ENCODE data around the gene SMAP1. TPM values are rescaled to one million over a fixed set of nuclear protein-coding genes. Genes with fewer than 3 reads are reported as not detected.

SMAP1 gene
- total and polyA plus RNA-seq, 2 donors: 21.3 to 27.4 TPM

DNA sequence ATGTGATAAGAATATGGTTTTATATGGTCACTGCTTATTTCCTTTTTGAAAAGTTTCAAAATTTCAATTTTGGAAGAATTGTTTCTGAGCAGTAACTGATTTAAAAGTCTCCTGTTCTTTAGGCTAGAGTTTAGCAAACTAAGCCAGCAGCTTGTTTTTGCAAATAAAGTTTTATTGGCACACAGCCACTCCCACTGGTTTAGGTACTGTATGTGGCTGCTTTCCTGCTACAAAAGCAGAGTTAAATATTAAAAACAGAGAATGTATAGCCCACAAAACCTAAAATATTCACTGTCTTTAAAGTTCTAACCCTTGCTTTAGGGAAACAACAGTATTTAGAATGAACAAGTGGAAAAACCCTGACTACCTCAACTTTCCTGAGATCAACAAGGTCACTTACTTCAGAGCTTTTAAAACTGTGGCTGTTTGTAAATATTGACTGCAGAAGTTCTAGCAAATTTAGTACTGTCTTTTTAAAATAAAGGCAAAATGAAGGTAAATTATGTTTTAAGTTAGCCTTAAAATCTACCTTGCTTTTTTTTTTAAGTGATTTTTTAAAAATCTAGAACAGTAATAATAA, 185.1 kb downstream of the SMAP1 start:
- Histone ChIP-seq H3K36me3 (ENCODE audit: control insufficient read depth in 2 of 2, insufficient read depth in 2 of 2, low read length in 1 of 2) (peaks cover 2 to 9% of the 10 kb centered on the region in 2 donors), H3K9me3 (ENCODE audit: control insufficient read depth in 2 of 2, insufficient read depth in 1 of 2, low read length in 1 of 2) (no peaks in the 10 kb centered on the region), H3K27ac (ENCODE audit: low read depth in 1 of 2, low read length in 1 of 2) (no peak overlapping the region), H3K4me1 (ENCODE audit: control insufficient read depth in 2 of 2, insufficient read depth in 2 of 2, low read length in 2 of 2) (no peaks in the 10 kb centered on the region), H3K27me3 (ENCODE audit: control insufficient read depth in 2 of 2, insufficient read depth in 1 of 2, low read length in 1 of 2) (no peaks in the 10 kb centered on the region), H3K4me3 (ENCODE audit: low read length in 2 of 2) (no peak overlapping the region)
- DNase-seq (ENCODE audit: low read depth in 6 of 9, low spot score in 9 of 9): no peak

DNA sequence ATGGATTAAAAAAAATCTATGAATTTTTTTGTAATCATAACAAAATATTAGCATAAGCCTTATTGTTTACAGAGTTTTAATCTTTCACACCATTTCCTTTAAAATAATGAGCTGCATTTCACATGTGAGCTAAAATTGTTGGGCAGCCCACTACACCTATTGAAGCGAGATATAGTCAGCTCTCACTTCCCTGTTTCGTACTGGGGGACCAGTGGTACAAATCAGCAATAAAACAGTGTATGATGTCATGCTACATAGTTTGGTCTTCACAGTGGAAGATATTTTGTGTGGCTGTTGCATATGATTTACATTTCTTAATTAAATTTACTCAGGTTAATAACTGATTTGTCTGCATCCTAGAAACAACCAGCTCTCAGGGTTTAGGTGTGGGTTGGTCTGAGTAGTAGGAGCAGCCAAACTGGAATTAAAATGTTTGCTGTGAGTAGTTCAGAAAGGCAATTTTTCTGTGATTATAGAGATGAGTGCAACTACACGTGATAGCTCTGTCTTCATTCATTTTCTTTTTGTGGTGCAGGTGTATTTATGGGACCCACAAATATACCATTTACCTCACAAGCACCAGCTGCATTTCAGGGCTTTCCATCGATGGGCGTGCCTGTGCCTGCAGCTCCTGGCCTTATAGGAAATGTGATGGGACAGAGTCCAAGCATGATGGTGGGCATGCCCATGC, 189.8 kb downstream of the SMAP1 start:
- 97% methylated on average over 5 of the region's 5 CpGs for WGBS

GRCh38 chr6:70860045-70860444, 192.4 kb downstream of the SMAP1 start:
- peaks cover 7 to 9% of the 10 kb centered on the region in 2 donors for H3K36me3 ChIP-seq (ENCODE audit: control insufficient read depth in 2 of 2, insufficient read depth in 2 of 2, low read length in 1 of 2)
- DNase-seq (ENCODE audit: low read depth in 6 of 9, low spot score in 9 of 9): no peak

More for the DNA sequence above, 189.8 kb downstream of the SMAP1 start:
- H3K9me3 ChIP-seq (ENCODE audit: control insufficient read depth in 2 of 2, insufficient read depth in 1 of 2, low read length in 1 of 2): no peaks in the 10 kb centered on the region
- H3K27me3 ChIP-seq (ENCODE audit: control insufficient read depth in 2 of 2, insufficient read depth in 1 of 2, low read length in 1 of 2): no peaks in the 10 kb centered on the region
- no peaks in the 10 kb centered on the region for H3K4me1 ChIP-seq (ENCODE audit: control insufficient read depth in 2 of 2, insufficient read depth in 2 of 2, low read length in 2 of 2)
- no peak for DNase-seq (ENCODE audit: low read depth in 6 of 9, low spot score in 9 of 9)
- no peak overlapping the region for H3K27ac ChIP-seq (ENCODE audit: low read depth in 1 of 2, low read length in 1 of 2)
- H3K36me3 ChIP-seq (ENCODE audit: control insufficient read depth in 2 of 2, insufficient read depth in 2 of 2, low read length in 1 of 2): peaks cover 7 to 18% of the 10 kb centered on the region in 2 donors
- H3K4me3 ChIP-seq (ENCODE audit: low read length in 2 of 2): no peak overlapping the region

DNA sequence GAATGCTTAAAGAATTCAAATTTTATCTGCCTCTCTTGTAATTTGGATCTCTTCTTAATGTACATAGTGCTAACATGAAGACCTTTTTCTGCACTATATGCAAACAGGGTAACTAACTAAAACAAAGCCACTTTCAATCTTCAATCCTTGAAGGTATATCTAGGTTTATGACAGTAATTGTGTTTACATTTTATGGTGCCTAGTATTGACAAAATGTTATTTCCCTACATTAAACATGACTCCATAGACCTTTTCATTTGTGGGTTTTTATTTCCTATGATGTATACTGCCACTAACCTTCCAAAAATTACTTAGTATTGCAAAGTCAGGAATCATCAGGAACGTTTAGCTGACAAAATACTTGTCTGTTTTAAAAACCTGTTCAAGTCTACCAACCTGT, 193.2 kb downstream of the SMAP1 start:
- no peaks in the 10 kb centered on the region for H3K9me3 ChIP-seq (ENCODE audit: control insufficient read depth in 2 of 2, insufficient read depth in 1 of 2, low read length in 1 of 2)
- H3K4me3 ChIP-seq (ENCODE audit: low read length in 2 of 2): no peak overlapping the region
- no peak overlapping the region for H3K27ac ChIP-seq (ENCODE audit: low read depth in 1 of 2, low read length in 1 of 2)
- H3K27me3 ChIP-seq (ENCODE audit: control insufficient read depth in 2 of 2, insufficient read depth in 1 of 2, low read length in 1 of 2): no peaks in the 10 kb centered on the region
- H3K4me1 ChIP-seq (ENCODE audit: control insufficient read depth in 2 of 2, insufficient read depth in 2 of 2, low read length in 2 of 2): peaks cover 0 to 8% of the 10 kb centered on the region in 2 donors
- no peak for DNase-seq (ENCODE audit: low read depth in 6 of 9, low spot score in 9 of 9)
- WGBS: 99% methylated on average over 1 of the region's 1 CpG
- peaks cover 7 to 9% of the 10 kb centered on the region in 2 donors for H3K36me3 ChIP-seq (ENCODE audit: control insufficient read depth in 2 of 2, insufficient read depth in 2 of 2, low read length in 1 of 2)

More at GRCh38 chr6:70860045-70860444, 192.4 kb downstream of the SMAP1 start:
- Histone ChIP-seq H3K9me3 (ENCODE audit: control insufficient read depth in 2 of 2, insufficient read depth in 1 of 2, low read length in 1 of 2) (no peaks in the 10 kb centered on the region), H3K27me3 (ENCODE audit: control insufficient read depth in 2 of 2, insufficient read depth in 1 of 2, low read length in 1 of 2) (no peaks in the 10 kb centered on the region), H3K4me1 (ENCODE audit: control insufficient read depth in 2 of 2, insufficient read depth in 2 of 2, low read length in 2 of 2) (peaks cover 0 to 8% of the 10 kb centered on the region in 2 donors), H3K27ac (ENCODE audit: low read depth in 1 of 2, low read length in 1 of 2) (no peak overlapping the region), H3K4me3 (ENCODE audit: low read length in 2 of 2) (no peak overlapping the region)
- WGBS: 97% methylated on average over 1 of the region's 1 CpG

DNA sequence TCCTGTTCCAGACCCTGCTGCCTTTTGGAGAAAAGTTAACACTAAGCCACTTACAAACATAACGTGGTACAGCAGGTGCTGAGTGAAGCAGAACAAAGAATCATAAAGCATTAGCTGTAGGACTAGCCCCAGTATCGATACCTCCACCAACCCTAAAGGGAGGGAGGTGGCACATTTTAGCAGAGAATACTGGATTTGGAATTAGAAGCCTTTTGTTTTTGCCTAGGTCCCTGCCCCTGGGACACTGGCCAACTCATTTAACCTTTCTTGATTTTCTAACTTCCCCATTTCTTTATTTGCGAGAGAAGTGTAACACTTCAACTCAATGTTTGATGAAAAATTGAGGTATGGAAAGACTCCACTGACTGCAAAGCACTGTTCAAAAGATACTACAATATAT, 195.7 kb downstream of the SMAP1 start:
- WGBS: 67% methylated on average over 3 of the region's 3 CpGs
- DNase-seq (ENCODE audit: low read depth in 6 of 9, low spot score in 9 of 9): no peak
- H3K4me1 ChIP-seq (ENCODE audit: control insufficient read depth in 2 of 2, insufficient read depth in 2 of 2, low read length in 2 of 2): peaks cover 0 to 8% of the 10 kb centered on the region in 2 donors
- H3K9me3 ChIP-seq (ENCODE audit: control insufficient read depth in 2 of 2, insufficient read depth in 1 of 2, low read length in 1 of 2): no peaks in the 10 kb centered on the region
- no peak overlapping the region for H3K27ac ChIP-seq (ENCODE audit: low read depth in 1 of 2, low read length in 1 of 2)
- no peak overlapping the region for H3K4me3 ChIP-seq (ENCODE audit: low read length in 2 of 2)
- no peaks in the 10 kb centered on the region for H3K27me3 ChIP-seq (ENCODE audit: control insufficient read depth in 2 of 2, insufficient read depth in 1 of 2, low read length in 1 of 2)
- H3K36me3 ChIP-seq (ENCODE audit: control insufficient read depth in 2 of 2, insufficient read depth in 2 of 2, low read length in 1 of 2): peaks cover 2 to 9% of the 10 kb centered on the region in 2 donors

DNA sequence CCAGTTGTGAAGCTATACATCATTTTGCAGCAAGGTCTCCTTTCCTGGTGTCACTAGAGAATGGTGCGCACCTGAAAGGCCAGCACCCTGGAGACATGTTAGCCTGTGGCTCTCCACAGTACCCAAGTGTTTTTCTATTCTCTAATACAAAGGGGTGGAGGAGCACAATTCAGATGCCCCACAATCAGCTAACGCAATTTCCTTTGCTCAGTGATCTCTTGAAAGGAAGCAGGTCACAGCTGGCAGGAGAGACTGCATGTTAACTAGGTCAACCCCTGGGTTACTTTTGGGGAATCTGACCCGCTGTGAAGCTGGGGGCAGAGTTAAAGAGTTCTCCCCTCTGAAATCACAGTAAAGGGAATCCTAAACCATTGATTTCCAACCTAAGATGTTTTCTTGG, 196.7 kb downstream of the SMAP1 start:
- H3K4me1 ChIP-seq (ENCODE audit: control insufficient read depth in 2 of 2, insufficient read depth in 2 of 2, low read length in 2 of 2): peaks cover 0 to 8% of the 10 kb centered on the region in 2 donors
- peaks cover 2 to 3% of the 10 kb centered on the region in 2 donors for H3K36me3 ChIP-seq (ENCODE audit: control insufficient read depth in 2 of 2, insufficient read depth in 2 of 2, low read length in 1 of 2)
- H3K27me3 ChIP-seq (ENCODE audit: control insufficient read depth in 2 of 2, insufficient read depth in 1 of 2, low read length in 1 of 2): no peaks in the 10 kb centered on the region
- DNase-seq (ENCODE audit: low read depth in 6 of 9, low spot score in 9 of 9): peak; percentile 20 to 74 (median 31)
- no peaks in the 10 kb centered on the region for H3K9me3 ChIP-seq (ENCODE audit: control insufficient read depth in 2 of 2, insufficient read depth in 1 of 2, low read length in 1 of 2)
- no peak overlapping the region for H3K4me3 ChIP-seq (ENCODE audit: low read length in 2 of 2)
- WGBS: 84% methylated on average over 3 of the region's 3 CpGs
- no peak overlapping the region for H3K27ac ChIP-seq (ENCODE audit: low read depth in 1 of 2, low read length in 1 of 2)

DNA sequence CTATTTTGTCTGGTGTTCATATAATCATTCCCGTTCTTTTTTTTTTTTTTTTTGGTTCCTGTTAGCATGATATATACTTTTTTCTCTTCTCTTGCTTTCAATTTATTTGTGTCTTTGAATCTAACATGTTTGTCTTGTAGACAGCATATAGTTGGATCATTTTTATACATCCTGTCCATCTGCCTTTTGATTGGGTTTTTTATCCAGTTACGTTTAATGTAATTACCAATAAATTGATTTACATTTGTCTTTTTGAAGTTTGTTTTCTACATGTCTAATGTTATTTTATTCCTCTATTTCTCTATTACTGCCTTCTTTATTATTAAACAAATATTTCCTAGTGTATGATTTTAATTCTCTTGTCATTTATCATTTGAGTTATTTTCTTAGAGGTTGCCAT, 204.8 kb downstream of the SMAP1 start:
- no peak for DNase-seq (ENCODE audit: low read depth in 6 of 9, low spot score in 9 of 9)
- no peaks in the 10 kb centered on the region for H3K27me3 ChIP-seq (ENCODE audit: control insufficient read depth in 2 of 2, insufficient read depth in 1 of 2, low read length in 1 of 2)
- WGBS: 97% methylated on average over 2 of the region's 2 CpGs
- H3K27ac ChIP-seq (ENCODE audit: low read depth in 1 of 2, low read length in 1 of 2): no peak overlapping the region
- H3K4me3 ChIP-seq (ENCODE audit: low read length in 2 of 2): no peak overlapping the region
- H3K9me3 ChIP-seq (ENCODE audit: control insufficient read depth in 2 of 2, insufficient read depth in 1 of 2, low read length in 1 of 2): peaks cover 0 to 3% of the 10 kb centered on the region in 2 donors
- no peaks in the 10 kb centered on the region for H3K36me3 ChIP-seq (ENCODE audit: control insufficient read depth in 2 of 2, insufficient read depth in 2 of 2, low read length in 1 of 2)
- no peaks in the 10 kb centered on the region for H3K4me1 ChIP-seq (ENCODE audit: control insufficient read depth in 2 of 2, insufficient read depth in 2 of 2, low read length in 2 of 2)

DNA sequence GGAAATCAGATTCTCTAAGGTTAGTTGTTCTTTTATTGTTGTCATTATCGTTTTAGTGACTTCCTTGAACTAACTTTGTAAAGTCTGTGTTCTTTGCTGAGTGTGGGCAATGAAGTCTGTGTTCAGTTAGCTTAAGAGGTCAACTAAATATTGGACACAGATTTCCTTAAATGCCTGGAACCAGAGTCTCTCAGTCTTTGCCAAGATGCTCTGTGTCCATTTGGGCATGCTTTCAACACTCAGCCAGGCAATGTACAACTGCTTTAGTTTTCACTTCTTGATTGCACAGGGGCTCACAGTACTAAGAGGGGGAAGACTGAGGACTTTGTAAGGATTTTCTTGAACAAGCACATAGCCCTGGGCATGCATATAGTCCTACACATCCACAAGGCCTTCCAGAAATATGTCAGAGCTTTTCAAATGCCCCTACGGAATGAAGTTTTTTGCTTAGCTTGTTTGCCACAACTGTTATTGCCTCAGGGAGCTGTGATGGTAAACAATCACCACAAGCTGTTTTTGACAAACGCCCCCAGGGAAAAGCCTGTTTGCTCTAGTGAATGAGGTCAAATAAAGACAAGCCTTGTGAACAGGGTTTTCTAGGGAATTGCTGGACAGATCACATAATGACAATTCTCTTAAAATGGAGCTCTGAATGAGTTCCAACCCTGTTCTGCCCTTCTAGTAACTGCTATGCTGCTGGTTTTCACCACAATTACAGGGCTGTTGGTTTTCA, 206.7 kb downstream of the SMAP1 start:
- Histone ChIP-seq H3K27me3 (ENCODE audit: control insufficient read depth in 2 of 2, insufficient read depth in 1 of 2, low read length in 1 of 2) (no peaks in the 10 kb centered on the region), H3K27ac (ENCODE audit: low read depth in 1 of 2, low read length in 1 of 2) (no peak overlapping the region), H3K9me3 (ENCODE audit: control insufficient read depth in 2 of 2, insufficient read depth in 1 of 2, low read length in 1 of 2) (peaks cover 0 to 3% of the 10 kb centered on the region in 2 donors), H3K4me1 (ENCODE audit: control insufficient read depth in 2 of 2, insufficient read depth in 2 of 2, low read length in 2 of 2) (no peaks in the 10 kb centered on the region), H3K36me3 (ENCODE audit: control insufficient read depth in 2 of 2, insufficient read depth in 2 of 2, low read length in 1 of 2) (no peaks in the 10 kb centered on the region), H3K4me3 (ENCODE audit: low read length in 2 of 2) (no peak overlapping the region)
- 86% methylated on average over 3 of the region's 3 CpGs for WGBS
- DNase-seq (ENCODE audit: low read depth in 6 of 9, low spot score in 9 of 9): no peak

DNA sequence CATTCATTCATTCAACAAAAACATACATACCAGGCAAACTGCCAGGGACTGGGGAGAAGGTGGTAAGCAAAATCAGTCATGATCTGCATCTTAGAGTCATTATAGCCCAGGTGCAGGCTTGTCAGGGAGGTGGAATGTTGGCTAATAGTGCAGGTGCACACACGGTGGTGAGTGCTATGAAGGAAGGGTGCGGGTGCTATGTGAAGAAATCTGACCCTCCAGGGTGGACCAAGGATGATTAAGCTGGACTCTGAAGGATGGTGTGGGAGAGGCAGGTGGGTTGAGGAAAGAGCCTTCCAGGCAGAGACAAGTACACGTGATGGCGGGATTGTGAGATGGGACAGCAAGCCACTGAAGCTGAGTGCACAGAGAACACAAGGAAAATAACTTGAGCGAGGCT, 211.8 kb downstream of the SMAP1 start:
- WGBS: 91% methylated on average over 5 of the region's 5 CpGs
- Histone ChIP-seq H3K36me3 (ENCODE audit: control insufficient read depth in 2 of 2, insufficient read depth in 2 of 2, low read length in 1 of 2) (no peaks in the 10 kb centered on the region), H3K27me3 (ENCODE audit: control insufficient read depth in 2 of 2, insufficient read depth in 1 of 2, low read length in 1 of 2) (peaks cover 0 to 2% of the 10 kb centered on the region in 2 donors)

More for the DNA sequence above, 211.8 kb downstream of the SMAP1 start:
- no peak for DNase-seq (ENCODE audit: low read depth in 6 of 9, low spot score in 9 of 9)
- no peaks in the 10 kb centered on the region for H3K4me1 ChIP-seq (ENCODE audit: control insufficient read depth in 2 of 2, insufficient read depth in 2 of 2, low read length in 2 of 2)
- peaks cover 0 to 3% of the 10 kb centered on the region in 2 donors for H3K9me3 ChIP-seq (ENCODE audit: control insufficient read depth in 2 of 2, insufficient read depth in 1 of 2, low read length in 1 of 2)
- no peak overlapping the region for H3K4me3 ChIP-seq (ENCODE audit: low read length in 2 of 2)
- no peak overlapping the region for H3K27ac ChIP-seq (ENCODE audit: low read depth in 1 of 2, low read length in 1 of 2)
